Measurements from ENCODE around the gene SAPCD2.

Gene SAPCD2

DNA sequence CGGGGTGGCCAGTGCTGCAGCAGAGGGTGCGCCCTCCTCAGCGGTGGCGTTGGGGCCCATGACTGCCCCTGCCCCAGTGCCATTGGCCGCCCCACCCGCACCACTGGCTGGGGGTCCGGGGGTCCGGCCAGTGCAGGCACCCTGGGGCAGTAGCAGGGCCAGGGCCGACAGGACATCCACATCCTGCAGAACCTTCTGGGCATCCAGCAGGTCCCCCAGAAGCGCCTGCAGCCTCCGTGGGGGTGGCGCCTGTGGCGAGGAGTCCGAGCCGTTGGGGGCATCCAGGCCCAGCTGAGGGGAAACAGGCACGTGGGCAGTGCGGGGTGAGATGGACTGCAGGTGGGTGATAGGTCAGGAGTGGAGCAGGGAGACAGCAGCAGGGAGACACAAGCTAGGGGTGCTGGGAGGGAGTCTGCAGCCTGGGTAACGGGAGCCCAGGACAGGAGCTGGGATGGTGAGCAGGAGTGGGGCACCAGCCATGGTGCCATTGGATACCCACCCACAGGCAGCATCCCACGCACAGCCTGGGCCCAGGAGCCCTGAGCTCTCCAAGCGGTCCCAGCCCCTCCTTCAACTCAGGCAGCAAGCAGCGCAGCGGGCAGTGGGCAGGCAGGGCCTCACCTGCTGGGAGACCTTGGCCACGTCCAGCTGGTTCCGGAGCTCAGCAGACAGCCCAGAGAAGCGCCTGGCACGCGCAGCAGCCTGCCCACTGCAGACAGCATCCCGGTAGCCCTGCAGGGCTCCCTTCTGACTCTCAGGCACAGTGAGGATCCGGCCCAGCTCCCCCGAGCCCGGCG lies 49.4 kb downstream of the SAPCD2 start:
- TF ChIP-seq, protein P1, sequence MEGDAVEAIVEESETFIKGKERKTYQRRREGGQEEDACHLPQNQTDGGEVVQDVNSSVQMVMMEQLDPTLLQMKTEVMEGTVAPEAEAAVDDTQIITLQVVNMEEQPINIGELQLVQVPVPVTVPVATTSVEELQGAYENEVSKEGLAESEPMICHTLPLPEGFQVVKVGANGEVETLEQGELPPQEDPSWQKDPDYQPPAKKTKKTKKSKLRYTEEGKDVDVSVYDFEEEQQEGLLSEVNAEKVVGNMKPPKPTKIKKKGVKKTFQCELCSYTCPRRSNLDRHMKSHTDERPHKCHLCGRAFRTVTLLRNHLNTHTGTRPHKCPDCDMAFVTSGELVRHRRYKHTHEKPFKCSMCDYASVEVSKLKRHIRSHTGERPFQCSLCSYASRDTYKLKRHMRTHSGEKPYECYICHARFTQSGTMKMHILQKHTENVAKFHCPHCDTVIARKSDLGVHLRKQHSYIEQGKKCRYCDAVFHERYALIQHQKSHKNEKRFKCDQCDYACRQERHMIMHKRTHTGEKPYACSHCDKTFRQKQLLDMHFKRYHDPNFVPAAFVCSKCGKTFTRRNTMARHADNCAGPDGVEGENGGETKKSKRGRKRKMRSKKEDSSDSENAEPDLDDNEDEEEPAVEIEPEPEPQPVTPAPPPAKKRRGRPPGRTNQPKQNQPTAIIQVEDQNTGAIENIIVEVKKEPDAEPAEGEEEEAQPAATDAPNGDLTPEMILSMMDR (IDR thresholded peaks at IDR 0.05; ENCODE audit: insufficient read depth, low read length, poor library complexity, severe bottlenecking), result no peak

DNA sequence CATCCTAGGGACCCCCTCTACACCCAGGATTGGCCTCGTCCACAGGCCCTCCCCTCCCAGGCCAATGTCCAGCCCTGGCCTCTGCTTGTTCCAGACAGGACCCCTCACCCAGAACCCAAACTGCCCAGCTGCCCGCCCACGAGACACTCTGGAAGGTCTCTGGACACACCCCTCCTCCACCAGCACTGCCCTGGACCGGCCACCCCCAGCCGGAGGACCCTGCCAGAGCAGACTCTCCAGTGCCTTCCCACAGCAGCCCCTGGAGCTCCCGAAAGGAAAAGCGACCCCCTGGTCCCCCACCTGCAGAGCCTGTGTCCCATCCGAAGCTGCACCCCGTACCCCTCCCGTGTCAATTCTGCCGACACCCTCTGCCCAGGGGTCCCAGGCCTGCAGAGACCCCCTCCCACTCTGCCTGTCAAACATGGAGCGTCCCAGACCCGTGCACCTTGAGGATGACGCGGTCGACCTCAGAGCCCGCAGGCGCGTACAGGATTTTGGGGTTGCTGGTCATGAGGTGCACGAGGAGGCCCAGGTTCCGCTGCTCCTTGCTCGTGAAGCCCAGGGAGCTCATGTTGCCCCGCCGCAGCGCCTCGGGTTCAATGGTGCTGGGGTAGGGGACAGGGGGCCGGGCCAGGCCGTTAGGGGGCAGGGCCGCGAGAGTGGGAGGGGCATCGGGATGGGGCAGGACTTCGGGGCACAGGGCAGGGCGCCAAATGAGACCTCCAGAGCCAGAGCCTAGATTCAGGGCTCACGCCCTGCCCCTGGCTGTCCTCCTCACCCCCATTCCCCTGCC lies 50.3 kb downstream of the SAPCD2 start:
- no peak for DNase-seq (ENCODE audit: extremely low read depth, insufficient read length)
- H3K36me3 ChIP-seq (ENCODE audit: control insufficient read depth, insufficient read depth, low read length), result no peaks in the 10 kb centered on the region
- TF ChIP-seq, protein P1 (IDR thresholded peaks at IDR 0.05; ENCODE audit: insufficient read depth, low read length, poor library complexity, severe bottlenecking), result no peak
- H3K4me3 ChIP-seq (replicated peaks; ENCODE audit: low read depth, low read length), result no peak overlapping the region
- no peaks in the 10 kb centered on the region for H3K27me3 ChIP-seq (replicated peaks; ENCODE audit: control insufficient read depth, insufficient read depth, low read length)

More for the DNA sequence above, 49.4 kb downstream of the SAPCD2 start:
- Histone ChIP-seq H3K27me3 (replicated peaks; ENCODE audit: control insufficient read depth, insufficient read depth, low read length) (no peaks in the 10 kb centered on the region; the same call in 1 of the 2 replicates), H3K36me3 (ENCODE audit: control insufficient read depth, insufficient read depth, low read length) (no peaks in the 10 kb centered on the region), H3K4me3 (replicated peaks; ENCODE audit: low read depth, low read length) (no peak overlapping the region)
- no peak for DNase-seq (ENCODE audit: extremely low read depth, insufficient read length)

DNA sequence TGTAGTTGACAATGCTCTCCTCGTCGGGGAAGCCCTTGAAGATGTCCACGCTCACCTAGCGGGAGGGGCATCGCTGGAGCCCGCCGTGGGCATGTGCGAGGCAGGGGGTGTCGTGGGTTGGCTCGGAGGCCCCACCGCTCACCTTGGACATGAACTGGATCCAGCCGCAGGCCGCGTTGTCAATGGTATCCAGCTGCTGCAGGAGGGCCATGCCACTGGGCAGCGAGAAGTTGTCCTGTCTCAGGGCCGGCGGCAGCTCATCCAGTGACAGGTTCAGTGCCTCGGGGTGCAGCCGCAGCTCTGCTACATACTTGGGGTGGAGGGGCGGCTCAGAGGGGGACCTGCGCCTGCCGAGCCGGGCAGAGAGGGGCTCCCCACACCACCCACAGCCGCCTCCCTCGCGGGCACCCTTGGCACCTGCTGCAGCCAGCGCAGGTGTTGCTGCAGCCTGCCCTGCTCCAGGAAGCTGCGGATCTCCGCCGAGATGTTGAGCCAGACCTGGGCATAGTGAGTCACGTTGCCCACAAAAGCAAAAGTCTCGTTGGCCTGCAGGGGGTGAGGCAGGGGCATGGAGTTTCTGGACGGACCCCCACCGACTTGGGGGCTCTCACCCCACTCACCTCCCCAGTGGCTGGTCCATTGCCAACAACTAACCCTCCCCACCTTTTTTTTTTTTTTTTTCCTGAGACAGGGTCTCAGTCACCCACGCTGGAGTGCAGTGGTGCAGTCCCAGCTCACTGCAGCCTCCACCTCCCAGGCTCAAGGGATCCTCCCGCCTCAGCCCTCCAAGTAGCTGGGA lies 51.4 kb downstream of the SAPCD2 start:
- DNase-seq (ENCODE audit: extremely low read depth, insufficient read length), result no peak
- Histone ChIP-seq H3K36me3 (ENCODE audit: control insufficient read depth, insufficient read depth, low read length) (no peaks in the 10 kb centered on the region), H3K4me3 (replicated peaks; ENCODE audit: low read depth, low read length) (no peak overlapping the region), H3K27me3 (replicated peaks; ENCODE audit: control insufficient read depth, insufficient read depth, low read length) (no peaks in the 10 kb centered on the region)
- TF ChIP-seq, protein P1 (IDR thresholded peaks at IDR 0.05; ENCODE audit: insufficient read depth, low read length, poor library complexity, severe bottlenecking), result no peak

DNA sequence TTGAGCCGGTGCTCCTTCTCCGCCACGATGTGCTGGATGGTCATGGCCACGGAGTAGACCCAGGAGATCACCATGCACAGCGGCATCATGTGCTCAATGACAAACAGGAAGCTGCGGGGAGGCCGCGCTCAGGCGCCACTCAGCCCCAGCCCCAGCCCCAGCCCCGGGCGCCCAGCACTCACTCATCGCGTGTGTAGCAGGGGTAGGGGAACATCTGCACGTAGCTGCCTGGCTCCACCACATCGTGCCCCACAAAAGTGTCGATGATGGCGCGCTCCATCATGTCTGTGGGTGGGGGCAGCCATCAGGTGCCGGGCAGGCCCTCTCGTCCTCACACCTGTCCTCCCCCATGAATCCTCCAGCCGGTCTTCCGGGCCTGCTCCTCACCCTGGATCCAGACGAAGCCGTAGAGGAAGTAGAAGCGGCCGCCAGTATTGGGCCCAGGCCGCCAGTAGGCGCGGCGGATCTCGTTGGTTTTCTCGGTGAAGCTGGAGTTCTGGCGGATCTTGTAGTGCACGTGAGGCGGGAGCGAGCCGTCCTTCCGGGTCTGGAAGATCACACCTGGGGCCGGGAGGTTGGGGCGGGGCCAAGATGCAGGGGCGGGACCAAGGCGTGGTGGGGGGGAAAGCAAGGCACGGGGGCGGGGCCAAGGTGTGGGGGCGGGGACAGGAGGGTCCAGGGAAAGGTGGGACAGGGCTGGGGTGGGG lies 52.4 kb downstream of the SAPCD2 start:
- TF ChIP-seq, protein P1 (IDR thresholded peaks at IDR 0.05; ENCODE audit: insufficient read depth, low read length, poor library complexity, severe bottlenecking), result no peak
- H3K27me3 ChIP-seq (replicated peaks; ENCODE audit: control insufficient read depth, insufficient read depth, low read length), result no peaks in the 10 kb centered on the region
- H3K4me3 ChIP-seq (replicated peaks; ENCODE audit: low read depth, low read length), result no peak overlapping the region
- no peak for DNase-seq (ENCODE audit: extremely low read depth, insufficient read length)
- H3K36me3 ChIP-seq (ENCODE audit: control insufficient read depth, insufficient read depth, low read length), result no peaks in the 10 kb centered on the region

DNA sequence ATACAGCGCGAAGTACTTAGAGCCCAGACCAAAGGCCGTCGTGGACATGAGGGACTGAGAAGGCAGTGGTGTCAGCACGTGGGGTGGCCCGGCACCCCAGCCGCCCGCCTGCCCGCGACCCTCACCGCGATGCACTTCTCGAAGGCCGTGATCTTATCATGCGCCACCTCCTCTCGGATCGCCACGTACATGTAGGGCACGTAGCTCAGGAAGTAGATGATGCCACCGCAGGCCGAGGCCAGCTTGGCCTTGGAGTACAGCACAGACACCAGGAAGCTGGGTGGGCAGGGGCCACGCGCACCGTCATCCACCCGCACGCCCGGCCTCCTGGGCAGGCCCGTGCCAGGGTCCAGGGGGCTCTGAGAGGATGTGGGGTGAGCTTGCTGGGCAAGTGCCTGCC lies 53.3 kb downstream of the SAPCD2 start:
- Histone ChIP-seq H3K4me3 (replicated peaks; ENCODE audit: low read depth, low read length) (no peak overlapping the region), H3K27me3 (replicated peaks; ENCODE audit: control insufficient read depth, insufficient read depth, low read length) (no peaks in the 10 kb centered on the region), H3K36me3 (ENCODE audit: control insufficient read depth, insufficient read depth, low read length) (no peaks in the 10 kb centered on the region)
- TF ChIP-seq, protein P1 (IDR thresholded peaks at IDR 0.05; ENCODE audit: insufficient read depth, low read length, poor library complexity, severe bottlenecking), result no peak
- no peak for DNase-seq (ENCODE audit: extremely low read depth, insufficient read length)
